HepG2 (cell line): Measurements from ENCODE around the gene DHRS1. TPM values are rescaled to one million over a fixed set of nuclear protein-coding genes. Genes with fewer than 3 reads are reported as not detected.

Experiments
- ARID4A ChIP-seq: sonication (generic); formaldehyde crosslinking; IDR thresholded peaks from 2 replicates; pipeline ENCODE4 v1.5.0; 2020; ENCODE audit warnings: mild to moderate bottlenecking, missing genetic modification reagents, borderline replicate concordance
- ELF3 ChIP-seq: IDR thresholded peaks from 2 replicates; pipeline ENCODE4 v1.6.1; 2016; ENCODE audit warnings: missing genetic modification reagents, missing compliant biosample characterization
- EZH2 ChIP-seq: conservative IDR thresholded peaks from 2 replicates; pipeline ENCODE4 v1.6.1; 2012; ENCODE audit warnings: mild to moderate bottlenecking, low read depth, low read length, moderate library complexity
- FOXK1 ChIP-seq: sonication (generic); formaldehyde crosslinking; IDR thresholded peaks from 2 replicates; pipeline ENCODE4 v1.4.0; 2020; ENCODE audit warnings: low read depth, missing genetic modification reagents, borderline replicate concordance
- HIC2 ChIP-seq: sonication (generic); formaldehyde crosslinking; IDR thresholded peaks from 2 replicates; pipeline ENCODE4 v1.9.0; 2022; ENCODE audit warnings: low read depth, missing genetic modification reagents
- MATR3 ChIP-seq: sonication (generic); formaldehyde crosslinking; IDR thresholded peaks from 2 replicates; pipeline ENCODE4 v1.4.0; 2020; ENCODE audit warnings: missing genetic modification reagents
- SP1 ChIP-seq, 2 experiments: fragments of 450-650 bp in 1 of 2; sonication (generic) in 1 of 2; formaldehyde crosslinking in 1 of 2; IDR thresholded peaks; 2 replicates each; pipeline versions ENCODE4 v1.4.0 to v1.6.1; 2016 to 2020; ENCODE audit warnings: missing genetic modification reagents in 1 of 2
- ZNF121 ChIP-seq: sonication (generic); formaldehyde crosslinking; IDR thresholded peaks from 2 replicates; pipeline ENCODE4 v1.5.0; 2020; ENCODE audit warnings: mild to moderate bottlenecking, missing genetic modification reagents
- ZNF207 ChIP-seq: fragments of 450-650 bp; IDR thresholded peaks from 2 replicates; pipeline ENCODE4 v1.6.1; 2016; ENCODE audit warnings: antibody characterized with exemption, borderline replicate concordance
- ZNF605 ChIP-seq: sonication (generic); formaldehyde crosslinking; IDR thresholded peaks from 2 replicates; pipeline ENCODE4 v1.8.0; 2022; ENCODE audit warnings: mild to moderate bottlenecking, missing genetic modification reagents
- polyA plus RNA-seq, 8 experiments: library from polyadenylated mRNA; depleted of rRNA in 3 of 8; stranded (reverse) in 7 of 8; unstranded in 1 of 8; fragments of >200 nt; fragmentation: Illumina TruSeq in 4 of 8; extraction: Trizol in 4 of 8; gene quantifications; 2 replicates each; pipeline versions ENCODE4 v1.2.1 to v1.2.3, GENCODE V29; 2011 to 2016; ENCODE audit warnings: low read depth in 4 of 8, missing spikeins in 1 of 8, mixed read lengths in 1 of 8; ENCODE audit not compliant: insufficient read depth in 1 of 8
- total RNA-seq, 5 experiments: library from RNA; depleted of rRNA; stranded (reverse); fragments of >200 nt; fragmentation: Illumina TruSeq; extraction: Trizol; gene quantifications; 2 replicates each; pipeline ENCODE4 v1.2.3, GENCODE V29; 2016; ENCODE audit warnings: low read depth in 1 of 5
- TF ChIP-seq, protein P1 (sequence below), 2 experiments: sonication (generic) in 1 of 2; formaldehyde crosslinking in 1 of 2; IDR thresholded peaks; 2 replicates each; pipeline versions ENCODE4 v1.4.0 to v1.6.1; 2016 to 2020; ENCODE audit warnings: borderline replicate concordance in 1 of 2, low read depth in 1 of 2, mild to moderate bottlenecking in 1 of 2, missing genetic modification reagents in 1 of 2

Gene DHRS1
- total and polyA plus RNA-seq, 2 of the 13 experiments (the other 11 are each of a cell fraction or from before 2014, with no cell fraction given): 49.8 to 60.8 TPM

DNA sequence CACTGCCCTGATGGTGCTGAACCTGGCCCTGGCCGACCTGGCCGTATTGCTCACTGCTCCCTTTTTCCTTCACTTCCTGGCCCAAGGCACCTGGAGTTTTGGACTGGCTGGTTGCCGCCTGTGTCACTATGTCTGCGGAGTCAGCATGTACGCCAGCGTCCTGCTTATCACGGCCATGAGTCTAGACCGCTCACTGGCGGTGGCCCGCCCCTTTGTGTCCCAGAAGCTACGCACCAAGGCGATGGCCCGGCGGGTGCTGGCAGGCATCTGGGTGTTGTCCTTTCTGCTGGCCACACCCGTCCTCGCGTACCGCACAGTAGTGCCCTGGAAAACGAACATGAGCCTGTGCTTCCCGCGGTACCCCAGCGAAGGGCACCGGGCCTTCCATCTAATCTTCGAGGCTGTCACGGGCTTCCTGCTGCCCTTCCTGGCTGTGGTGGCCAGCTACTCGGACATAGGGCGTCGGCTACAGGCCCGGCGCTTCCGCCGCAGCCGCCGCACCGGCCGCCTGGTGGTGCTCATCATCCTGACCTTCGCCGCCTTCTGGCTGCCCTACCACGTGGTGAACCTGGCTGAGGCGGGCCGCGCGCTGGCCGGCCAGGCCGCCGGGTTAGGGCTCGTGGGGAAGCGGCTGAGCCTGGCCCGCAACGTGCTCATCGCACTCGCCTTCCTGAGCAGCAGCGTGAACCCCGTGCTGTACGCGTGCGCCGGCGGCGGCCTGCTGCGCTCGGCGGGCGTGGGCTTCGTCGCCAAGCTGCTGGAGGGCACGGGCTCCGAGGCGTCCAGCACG lies 16.4 kb upstream of the DHRS1 start (continued):
- TF ChIP-seq HIC2 (CRISPR knock-in tag) (peak; percentile 69), ZNF121 (no peak), ZNF605 (CRISPR knock-in tag) (peak; percentile 92), ARID4A (no peak), EZH2 (no peak; the same call in 1 of the 2 replicates), ZNF207 (no peak), ELF3 (CRISPR knock-in tag) (peak; percentile 96), MATR3 (CRISPR knock-in tag) (no peak), SP1 (IDR thresholded peaks at IDR 0.05) (no peak), SP1 (CRISPR knock-in tag; IDR thresholded peaks at IDR 0.05) (no peak; the same call in 1 of the 2 replicates), FOXK1 (CRISPR knock-in tag) (peak; percentile 74; the same call in 1 of the 2 replicates)
- TF ChIP-seq, protein P1, sequence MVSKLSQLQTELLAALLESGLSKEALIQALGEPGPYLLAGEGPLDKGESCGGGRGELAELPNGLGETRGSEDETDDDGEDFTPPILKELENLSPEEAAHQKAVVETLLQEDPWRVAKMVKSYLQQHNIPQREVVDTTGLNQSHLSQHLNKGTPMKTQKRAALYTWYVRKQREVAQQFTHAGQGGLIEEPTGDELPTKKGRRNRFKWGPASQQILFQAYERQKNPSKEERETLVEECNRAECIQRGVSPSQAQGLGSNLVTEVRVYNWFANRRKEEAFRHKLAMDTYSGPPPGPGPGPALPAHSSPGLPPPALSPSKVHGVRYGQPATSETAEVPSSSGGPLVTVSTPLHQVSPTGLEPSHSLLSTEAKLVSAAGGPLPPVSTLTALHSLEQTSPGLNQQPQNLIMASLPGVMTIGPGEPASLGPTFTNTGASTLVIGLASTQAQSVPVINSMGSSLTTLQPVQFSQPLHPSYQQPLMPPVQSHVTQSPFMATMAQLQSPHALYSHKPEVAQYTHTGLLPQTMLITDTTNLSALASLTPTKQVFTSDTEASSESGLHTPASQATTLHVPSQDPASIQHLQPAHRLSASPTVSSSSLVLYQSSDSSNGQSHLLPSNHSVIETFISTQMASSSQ (IDR thresholded peaks at IDR 0.05; ENCODE audit: low read depth): no peak
- TF ChIP-seq, protein P1 (CRISPR knock-in tag; IDR thresholded peaks at IDR 0.05; ENCODE audit: borderline replicate concordance): peak; percentile 92
